Testis (tissue), 3 donors: ENCODE data around the gene SOWAHA. TPM values are rescaled to one million over a fixed set of nuclear protein-coding genes. Genes with fewer than 3 reads are reported as not detected.

ENCODE experiments used
- DNase-seq: peaks from one replicate; pipeline ENCODE4 v3.0.0-alpha.2; 2019
- H3K27ac ChIP-seq, 2 donors: fragments of 200-600 bp; sonication (generic); one replicate each; pipeline ENCODE4 v1.5.1; 2019
- H3K27me3 ChIP-seq: fragments of 200-600 bp; sonication (generic); one replicate; pipeline ENCODE4 v1.5.1; 2019
- H3K36me3 ChIP-seq: fragments of 200-600 bp; sonication (generic); one replicate; pipeline ENCODE4 v1.5.1; 2017; ENCODE audit warnings: low read depth; ENCODE audit errors: missing control alignments
- H3K4me1 ChIP-seq: fragments of 200-600 bp; sonication (generic); one replicate; pipeline ENCODE4 v1.5.1; 2019
- H3K4me3 ChIP-seq, 2 donors: fragments of 200-600 bp; sonication (generic); one replicate each; pipeline ENCODE4 v1.5.1; 2017 to 2019
- H3K9me3 ChIP-seq: fragments of 200-600 bp; sonication (generic); one replicate; pipeline ENCODE4 v1.5.1; 2017
- POLR2A ChIP-seq: fragments of 450-650 bp; IDR thresholded peaks from one replicate; pipeline ENCODE4 v1.6.1; 2017; ENCODE audit warnings: antibody characterized with exemption, mild to moderate bottlenecking, moderate library complexity
- WGBS, 2 donors: methylation state at CpG; one replicate each; pipeline ENCODE4 v1.1.5; 2018; 5-methylcytosine and 5-hydroxymethylcytosine counted together
- intact Hi-C: fragments of 100-400 bp; cut with DNase I; formaldehyde crosslinking; loops from one replicate; pipeline ENCODE4 v1.15.1; 2023; ENCODE audit warnings: low total_unique reads
- polyA plus RNA-seq: library from polyadenylated mRNA; stranded (reverse); fragments of 350-450 nt; fragmentation: Illumina TruSeq; extraction: RNeasy Lipid Tissue Mini Kit (QIAGEN cat#74804); gene quantifications from one replicate; pipeline ENCODE4 v1.2.3, GENCODE V29; 2014; ENCODE audit warnings: low read depth, low replicate concordance; ENCODE audit not compliant: insufficient read depth
- total RNA-seq, 2 donors: library from RNA; depleted of rRNA; stranded (reverse); fragments of >200 nt; gene quantifications; one replicate each; pipeline ENCODE4 v1.2.3, GENCODE V29; 2016
- TF ChIP-seq, protein P1 (sequence below), 3 experiments: fragments of 450-650 bp in 2 of 3; fragments of 200-600 bp in 1 of 3; sonication (generic) in 1 of 3; IDR thresholded peaks; one replicate each; pipeline ENCODE4 v1.5.1; 2016 to 2019; ENCODE audit warnings: antibody characterized with exemption in 3 of 3, mild to moderate bottlenecking in 2 of 3, moderate library complexity in 1 of 3

SOWAHA gene
- total and polyA plus RNA-seq, 3 donors from 2014 or later = 0.46 to 1.3 (median 1.2) TPM

- intact Hi-C loops = no loop called here
- TF ChIP-seq, protein P1, sequence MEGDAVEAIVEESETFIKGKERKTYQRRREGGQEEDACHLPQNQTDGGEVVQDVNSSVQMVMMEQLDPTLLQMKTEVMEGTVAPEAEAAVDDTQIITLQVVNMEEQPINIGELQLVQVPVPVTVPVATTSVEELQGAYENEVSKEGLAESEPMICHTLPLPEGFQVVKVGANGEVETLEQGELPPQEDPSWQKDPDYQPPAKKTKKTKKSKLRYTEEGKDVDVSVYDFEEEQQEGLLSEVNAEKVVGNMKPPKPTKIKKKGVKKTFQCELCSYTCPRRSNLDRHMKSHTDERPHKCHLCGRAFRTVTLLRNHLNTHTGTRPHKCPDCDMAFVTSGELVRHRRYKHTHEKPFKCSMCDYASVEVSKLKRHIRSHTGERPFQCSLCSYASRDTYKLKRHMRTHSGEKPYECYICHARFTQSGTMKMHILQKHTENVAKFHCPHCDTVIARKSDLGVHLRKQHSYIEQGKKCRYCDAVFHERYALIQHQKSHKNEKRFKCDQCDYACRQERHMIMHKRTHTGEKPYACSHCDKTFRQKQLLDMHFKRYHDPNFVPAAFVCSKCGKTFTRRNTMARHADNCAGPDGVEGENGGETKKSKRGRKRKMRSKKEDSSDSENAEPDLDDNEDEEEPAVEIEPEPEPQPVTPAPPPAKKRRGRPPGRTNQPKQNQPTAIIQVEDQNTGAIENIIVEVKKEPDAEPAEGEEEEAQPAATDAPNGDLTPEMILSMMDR (IDR thresholded peaks at IDR 0.05) = no peak
- no peak for TF ChIP-seq POLR2A
- 92 to 93% methylated on average over 5 of the region's 5 CpGs for WGBS, 2 donors
- Histone ChIP-seq H3K4me3 (no peak overlapping the region), H3K9me3 (no peaks in the 10 kb centered on the region), H3K36me3 (no peaks in the 10 kb centered on the region), H3K27ac (no peak overlapping the region), H3K27me3 (no peaks in the 10 kb centered on the region), H3K4me1 (peaks cover 4% of the 10 kb centered on the region)
- DNase-seq = no peak
Measured at GRCh38 chr5:132832612-132833011, 19.5 kb downstream of the SOWAHA start.

DNA sequence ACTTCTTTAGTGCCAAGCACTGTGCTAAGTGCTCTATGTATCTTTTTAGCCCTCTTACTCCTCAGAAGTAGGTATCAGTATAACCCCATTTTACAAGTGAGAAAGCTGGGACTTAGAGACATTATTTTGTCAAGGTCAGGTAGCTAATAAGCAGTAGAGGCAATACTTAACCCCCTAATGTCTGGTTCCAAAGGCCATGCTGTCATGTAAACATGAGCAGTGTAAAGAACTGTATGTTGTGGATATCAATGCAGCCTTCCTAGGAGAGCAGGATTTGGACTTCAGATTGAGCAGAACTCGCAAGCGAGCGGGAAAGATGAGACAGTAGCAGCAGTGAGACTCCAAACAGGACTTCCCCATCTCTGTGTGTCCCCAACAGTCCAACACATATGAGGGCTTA is 21.0 kb downstream of the SOWAHA start:
- H3K4me3 ChIP-seq = no peak overlapping the region
- intact Hi-C loops = no loop called here
- no peaks in the 10 kb centered on the region for H3K9me3 ChIP-seq
- no peak for DNase-seq
- H3K4me1 ChIP-seq = peaks cover 4% of the 10 kb centered on the region
- no peaks in the 10 kb centered on the region for H3K36me3 ChIP-seq
- WGBS, 2 donors = 94 to 97% methylated on average over 3 of the region's 3 CpGs
- H3K27me3 ChIP-seq = no peaks in the 10 kb centered on the region
- H3K27ac ChIP-seq = no peak overlapping the region
- TF ChIP-seq, protein P1 (IDR thresholded peaks at IDR 0.05) = no peak
- no peak for TF ChIP-seq POLR2A

DNA sequence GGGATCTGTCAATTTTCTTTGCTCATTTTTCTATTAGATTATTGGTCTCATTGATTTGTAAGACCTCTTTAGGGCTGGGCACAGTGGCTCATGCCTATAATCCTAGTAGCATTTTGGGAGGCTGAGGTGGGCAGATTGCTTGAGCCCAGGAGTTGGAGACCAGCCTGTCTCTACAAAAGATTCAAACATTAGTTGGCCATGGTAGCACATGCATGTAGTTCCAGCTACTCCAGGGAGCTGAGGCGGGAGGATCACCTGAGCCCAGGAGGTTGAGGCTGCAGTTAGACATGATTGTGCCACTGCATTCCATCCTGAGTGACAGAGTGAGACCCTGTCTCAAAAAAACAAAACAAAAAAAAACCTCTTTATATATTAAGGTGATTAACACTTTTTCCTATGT is 23.8 kb downstream of the SOWAHA start:
- Histone ChIP-seq H3K4me3 (no peak overlapping the region), H3K27ac (no peak overlapping the region), H3K9me3 (no peaks in the 10 kb centered on the region), H3K36me3 (no peaks in the 10 kb centered on the region), H3K27me3 (no peaks in the 10 kb centered on the region), H3K4me1 (no peaks in the 10 kb centered on the region)
- TF ChIP-seq, protein P1 (IDR thresholded peaks at IDR 0.05) = no peak
- TF ChIP-seq POLR2A = no peak
- 96 to 100% methylated on average over 1 of the region's 1 CpG for WGBS, 2 donors
- no peak for DNase-seq
- intact Hi-C loops = no loop called here

GRCh38 chr5:132837868-132838267 is 24.8 kb downstream of the SOWAHA start:
- no peaks in the 10 kb centered on the region for H3K27me3 ChIP-seq
- intact Hi-C loops = no loop called here
- no peaks in the 10 kb centered on the region for H3K36me3 ChIP-seq
- H3K9me3 ChIP-seq = no peaks in the 10 kb centered on the region
- H3K4me3 ChIP-seq = no peak overlapping the region
- DNase-seq = no peak
- H3K27ac ChIP-seq = no peak overlapping the region
- WGBS, 2 donors = 80 to 90% methylated on average over 2 of the region's 2 CpGs
- H3K4me1 ChIP-seq = no peaks in the 10 kb centered on the region
- TF ChIP-seq, protein P1 (IDR thresholded peaks at IDR 0.05) = no peak
- no peak for TF ChIP-seq POLR2A

GRCh38 chr5:132838516-132839282 is 25.6 kb downstream of the SOWAHA start:
- 70 to 71% methylated on average over 3 of the region's 3 CpGs for WGBS, 2 donors
- intact Hi-C loops = no loop called here

More at GRCh38 chr5:132838516-132839282, 25.6 kb downstream of the SOWAHA start:
- H3K27me3 ChIP-seq = no peaks in the 10 kb centered on the region
- no peak overlapping the region for H3K4me3 ChIP-seq
- no peak for DNase-seq
- H3K9me3 ChIP-seq = no peaks in the 10 kb centered on the region
- H3K27ac ChIP-seq = no peak overlapping the region
- H3K4me1 ChIP-seq = no peaks in the 10 kb centered on the region
- TF ChIP-seq POLR2A = no peak
- TF ChIP-seq, protein P1 (IDR thresholded peaks at IDR 0.05) = no peak
- H3K36me3 ChIP-seq = no peaks in the 10 kb centered on the region
